MV-4-11 (cell line): ENCODE results near the gene OSCAR.
A peak's percentile ranks its signal among the peaks of the same experiment; 100 is the strongest.

Source experiments
- DNase-seq: peaks from one replicate; lab custom pipeline; 2025; lab: John Stamatoyannopoulos, UW

Gene OSCAR

DNA sequence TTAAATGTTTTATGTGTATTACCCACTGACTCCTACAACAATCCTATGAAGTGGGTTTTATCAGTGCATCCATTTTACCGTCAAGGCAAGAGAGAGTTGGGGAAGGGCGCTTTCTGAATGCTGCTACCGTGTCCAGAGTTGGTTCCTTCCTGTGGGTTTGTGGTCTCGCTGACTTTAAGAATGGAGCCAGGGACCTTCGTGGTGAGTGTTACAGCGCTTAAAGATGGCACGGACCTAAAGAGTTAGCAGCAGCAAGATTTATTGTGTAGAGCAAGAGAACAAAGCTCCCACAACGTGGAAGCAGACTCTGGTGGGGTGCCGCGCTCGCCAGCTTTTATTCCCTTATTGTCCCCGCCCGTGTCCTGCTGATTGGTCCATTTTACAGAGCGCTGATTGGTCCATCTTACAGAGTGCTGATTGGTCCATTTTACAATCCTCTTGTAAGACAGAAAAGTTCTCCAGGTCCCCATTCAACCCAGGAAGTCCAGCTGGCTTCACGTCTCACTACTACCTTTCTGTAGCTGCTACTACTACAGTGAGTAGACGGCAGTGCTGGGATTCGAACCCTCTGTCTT lies 6.1 kb downstream of the OSCAR start:
- DNase-seq, result peak; percentile 78

DNA sequence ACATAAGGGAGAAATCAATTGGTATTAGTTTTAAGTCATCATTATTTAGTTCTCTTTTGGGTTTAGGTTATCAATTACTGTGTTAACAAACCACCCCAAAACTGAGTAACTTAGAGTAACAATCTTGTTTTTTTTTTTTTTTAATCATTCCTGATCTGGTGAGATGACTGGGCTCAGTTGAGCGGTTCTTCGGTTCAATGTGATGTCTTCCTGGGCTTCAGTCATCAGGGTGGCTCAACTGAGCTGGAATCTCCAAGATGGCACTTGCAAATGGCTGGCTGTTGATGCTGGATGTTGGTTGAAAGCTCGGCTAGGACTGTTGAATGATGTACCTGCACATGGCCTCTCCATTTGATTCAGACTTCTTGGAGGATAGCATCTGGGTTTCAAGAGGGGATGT lies 16.2 kb downstream of the OSCAR start:
- DNase-seq, result no peak

DNA sequence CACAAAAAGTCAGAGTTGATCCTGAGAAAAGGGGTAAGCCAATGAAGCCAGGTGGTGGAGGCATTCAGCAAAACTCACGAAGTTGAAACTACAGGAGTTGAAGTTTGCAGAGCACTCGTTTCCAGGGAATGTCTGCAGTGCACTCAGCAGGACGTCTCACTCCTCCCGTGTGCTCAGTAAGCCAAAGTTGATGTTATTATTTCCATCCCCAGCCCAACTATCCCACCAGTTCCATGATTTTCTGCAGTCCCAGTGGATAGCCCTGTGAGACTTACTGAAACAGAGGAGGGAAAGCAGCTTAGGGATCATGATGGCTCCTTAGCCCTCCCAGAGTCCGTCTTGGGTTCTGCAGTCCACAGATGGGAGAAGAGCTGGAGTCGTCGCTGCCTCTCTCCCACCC lies 19.6 kb downstream of the OSCAR start, which contains the start of gene TARM1:
Gene TARM1 (minus strand): TSS at position 334 of the 400 bp plus-strand sequence. CDS start 25 bp downstream, at position 309.
- DNase-seq, result no peak

DNA sequence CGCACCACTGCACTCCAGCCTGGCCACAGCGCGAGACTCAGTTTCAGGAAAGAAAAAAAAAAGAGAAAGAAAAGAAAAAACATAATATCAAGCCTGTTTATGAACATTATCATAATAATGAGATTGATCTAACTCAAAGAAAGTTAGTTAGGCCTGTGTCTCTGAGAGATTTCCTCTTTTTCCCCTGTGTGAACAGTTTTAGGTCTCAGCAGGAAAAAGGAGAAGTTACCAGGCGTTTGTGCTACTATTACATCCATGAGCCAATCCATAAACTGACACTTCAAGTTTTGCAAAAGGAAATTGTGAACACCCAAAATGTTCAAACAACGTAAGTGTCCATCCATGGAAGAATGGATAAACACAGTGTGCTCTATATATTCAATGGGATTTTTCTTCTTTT lies 23.3 kb downstream of the OSCAR start:
- DNase-seq, result peak; percentile 92

DNA sequence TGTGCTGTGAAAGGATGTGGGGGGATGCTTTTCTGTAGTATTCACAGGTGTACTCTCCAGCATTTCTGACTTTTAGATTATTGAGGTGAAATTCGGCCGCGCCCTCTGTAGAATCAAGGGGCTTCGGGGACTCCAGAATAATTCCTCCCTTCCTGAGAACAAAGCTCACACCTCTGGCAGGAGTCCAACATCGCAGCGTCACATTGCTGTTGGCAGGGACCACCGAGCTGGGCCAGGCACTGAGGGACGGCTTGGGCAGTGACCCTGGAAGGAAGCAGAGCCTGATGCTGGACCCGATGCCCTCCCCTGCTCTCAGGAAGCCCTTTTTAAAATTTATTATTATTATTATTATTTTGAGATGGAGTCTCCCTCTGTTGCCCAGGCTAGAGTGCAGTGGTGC lies 25.8 kb downstream of the OSCAR start:
- no peak for DNase-seq

DNA sequence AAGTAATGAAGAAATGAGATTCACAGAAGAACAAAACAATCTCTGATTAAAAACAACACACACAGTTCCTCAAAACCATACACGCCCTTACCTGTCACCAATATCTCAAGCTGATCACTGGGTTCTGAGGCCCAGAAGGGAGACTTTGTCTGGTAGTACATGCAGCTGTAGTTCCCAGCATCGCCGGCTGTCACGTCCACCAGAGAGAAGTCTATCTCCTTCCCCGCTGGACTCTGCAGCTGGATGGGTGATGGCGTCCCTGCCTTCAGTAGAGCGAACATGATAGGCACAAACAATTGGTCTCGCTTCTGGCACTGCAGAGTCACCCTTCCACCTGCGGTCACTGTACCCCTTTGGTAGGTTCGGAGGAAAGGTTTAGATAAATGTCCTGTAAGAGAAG lies 26.8 kb downstream of the OSCAR start:
- no peak for DNase-seq

DNA sequence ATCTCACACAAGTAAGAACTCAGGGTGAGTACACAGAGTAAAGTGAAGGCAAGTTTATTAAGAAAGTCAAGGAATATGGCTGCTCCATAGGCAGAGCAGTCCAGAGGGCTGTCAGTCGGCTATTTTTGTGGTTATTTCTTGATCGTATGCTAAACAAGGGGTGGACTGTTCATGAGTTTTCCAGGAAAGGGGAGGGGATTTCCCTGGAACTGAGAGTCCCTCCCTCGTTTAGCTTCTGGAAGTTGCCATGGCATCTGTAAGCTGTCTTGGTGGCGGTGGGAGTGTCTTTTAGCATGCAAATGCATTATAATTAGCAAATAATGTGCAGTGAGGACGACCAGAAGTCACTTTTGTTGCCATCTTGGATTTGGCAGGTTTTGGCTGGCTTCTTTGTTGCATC lies 31.1 kb downstream of the OSCAR start:
- no peak for DNase-seq

DNA sequence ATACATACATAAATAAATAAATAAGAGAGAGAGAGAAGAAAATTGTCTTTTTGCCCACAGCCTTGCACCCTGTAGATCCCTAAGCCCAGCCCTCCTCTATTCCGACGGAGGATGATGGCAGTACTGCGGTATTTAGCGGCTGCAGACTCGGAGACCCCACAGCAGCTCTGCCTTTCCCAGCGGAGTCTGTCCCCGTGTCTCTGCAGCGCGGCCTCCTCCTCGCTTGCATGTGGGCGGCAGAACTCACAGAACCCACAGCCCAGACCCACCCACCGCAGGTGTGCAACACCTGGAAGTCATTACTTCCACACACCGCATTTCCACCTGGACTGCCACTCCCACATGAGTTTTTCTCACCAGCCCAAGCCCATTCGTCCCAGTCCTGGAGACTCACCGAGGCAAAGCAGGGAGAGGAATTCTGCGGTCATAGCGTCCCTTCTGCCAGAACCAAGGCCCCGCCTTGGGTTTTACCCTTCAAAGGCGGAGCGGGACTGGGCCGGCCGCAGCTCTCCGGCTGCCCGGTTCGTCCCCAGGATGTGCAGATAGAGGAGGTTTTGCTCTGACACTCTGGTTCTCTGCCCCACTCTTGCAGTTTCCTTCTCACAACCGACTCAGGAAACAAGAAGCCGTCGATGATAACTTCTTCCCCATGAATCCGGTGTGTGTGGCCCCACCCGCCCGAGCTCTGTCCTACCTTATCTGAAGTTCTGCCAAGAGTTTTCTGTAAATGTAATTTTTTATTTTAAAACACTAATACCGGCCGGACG lies 37.1 kb downstream of the OSCAR start, which contains the start of gene VSTM1:
Gene VSTM1 (minus strand): TSS at position 548 of the 767 bp plus-strand sequence. CDS start 120 bp downstream, at position 428.
- DNase-seq, result no peak

DNA sequence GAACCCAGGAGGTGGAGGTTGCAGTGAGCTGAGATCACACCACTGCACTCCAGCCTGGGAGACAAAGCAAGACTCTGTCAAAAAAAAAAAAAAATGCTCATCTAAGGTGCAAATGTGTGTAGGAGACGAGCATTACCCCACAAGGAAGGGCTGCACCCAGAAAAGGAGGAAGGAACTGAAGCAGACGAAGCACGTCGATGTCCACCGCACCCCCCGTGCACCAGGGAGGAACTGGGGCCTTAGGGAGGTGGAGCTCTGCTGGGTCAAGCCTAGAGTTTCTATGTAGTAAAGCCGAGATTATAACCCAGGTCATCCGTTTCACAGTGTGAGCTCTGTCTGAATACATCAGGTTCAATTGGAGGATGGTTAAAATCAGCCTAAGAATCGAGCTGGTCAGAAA lies 38.0 kb downstream of the OSCAR start:
- peak; percentile 34 for DNase-seq

DNA sequence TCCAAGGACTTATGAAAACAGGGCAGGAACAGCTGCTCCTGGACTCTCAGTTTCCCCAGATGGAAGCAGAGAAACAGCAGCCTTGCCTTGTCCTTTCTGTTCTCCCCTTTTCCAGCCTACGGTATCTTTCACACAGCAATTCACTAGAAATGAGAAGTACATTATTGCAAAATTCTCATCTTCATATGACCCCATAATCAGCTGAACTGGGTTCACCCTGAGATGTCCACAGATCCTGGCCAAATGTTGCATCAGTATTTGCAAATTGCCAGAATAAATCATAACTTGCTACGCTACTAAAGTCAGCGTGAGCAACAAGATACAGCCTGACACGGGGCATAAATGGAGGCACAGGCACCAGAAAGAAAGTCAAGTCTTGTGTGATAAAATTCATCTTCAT lies 53.0 kb downstream of the OSCAR start:
- DNase-seq, result peak; percentile 84

DNA sequence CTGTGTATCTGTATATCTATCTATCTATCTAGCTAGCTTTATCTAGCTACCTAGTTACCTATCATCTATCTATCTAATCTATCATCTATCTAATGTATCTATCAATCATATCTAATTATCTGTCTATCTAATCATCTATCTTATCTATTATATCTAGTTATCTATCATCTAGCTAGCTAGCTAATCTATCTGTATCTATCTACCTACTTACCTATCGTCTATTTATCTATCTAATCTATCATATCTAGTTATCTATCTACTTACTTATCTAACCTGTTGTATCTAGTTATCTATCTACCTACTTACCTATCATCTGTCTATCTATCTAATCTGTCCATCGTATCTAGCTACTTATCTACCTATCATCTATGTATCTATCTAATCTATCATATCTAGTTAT lies 54.8 kb downstream of the OSCAR start:
- no peak for DNase-seq
